Measurements from ENCODE around the gene EIF3B.

GRCh38 chr7:2325162-2325561 lies 29.5 kb upstream of the EIF3B start:
- TF ChIP-seq EZH2 (IDR thresholded peaks at IDR 0.05; ENCODE audit: borderline replicate concordance, low read length) = no peak
- TF ChIP-seq, protein P1, sequence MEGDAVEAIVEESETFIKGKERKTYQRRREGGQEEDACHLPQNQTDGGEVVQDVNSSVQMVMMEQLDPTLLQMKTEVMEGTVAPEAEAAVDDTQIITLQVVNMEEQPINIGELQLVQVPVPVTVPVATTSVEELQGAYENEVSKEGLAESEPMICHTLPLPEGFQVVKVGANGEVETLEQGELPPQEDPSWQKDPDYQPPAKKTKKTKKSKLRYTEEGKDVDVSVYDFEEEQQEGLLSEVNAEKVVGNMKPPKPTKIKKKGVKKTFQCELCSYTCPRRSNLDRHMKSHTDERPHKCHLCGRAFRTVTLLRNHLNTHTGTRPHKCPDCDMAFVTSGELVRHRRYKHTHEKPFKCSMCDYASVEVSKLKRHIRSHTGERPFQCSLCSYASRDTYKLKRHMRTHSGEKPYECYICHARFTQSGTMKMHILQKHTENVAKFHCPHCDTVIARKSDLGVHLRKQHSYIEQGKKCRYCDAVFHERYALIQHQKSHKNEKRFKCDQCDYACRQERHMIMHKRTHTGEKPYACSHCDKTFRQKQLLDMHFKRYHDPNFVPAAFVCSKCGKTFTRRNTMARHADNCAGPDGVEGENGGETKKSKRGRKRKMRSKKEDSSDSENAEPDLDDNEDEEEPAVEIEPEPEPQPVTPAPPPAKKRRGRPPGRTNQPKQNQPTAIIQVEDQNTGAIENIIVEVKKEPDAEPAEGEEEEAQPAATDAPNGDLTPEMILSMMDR (conservative IDR thresholded peaks at IDR 0.05 in 1 of 2, IDR thresholded peaks at IDR 0.05 in 1 of 2; ENCODE audit: extremely low read depth in 1 of 2, insufficient read depth in 1 of 2, low read depth in 1 of 2, low read length in 2 of 2) = no peak

All from mammary epithelial cell (primary cell).